Psoas muscle (tissue), 8 donors: ENCODE data around the gene DTX4. TPM values are rescaled to one million over a fixed set of nuclear protein-coding genes. Genes with fewer than 3 reads are reported as not detected.

Experiments
- ATAC-seq, 4 donors: fragments of 200-7000 bp; cut with Tn5 transposase; one replicate each; pipeline ENCODE4 v1.9.1; 2020; ENCODE audit warnings: moderate library complexity in 3 of 4, mild to moderate bottlenecking in 2 of 4
- DNase-seq, 2 donors: peaks; one replicate each; pipeline ENCODE4 v3.0.0-alpha.2; 2020
- H3K27ac ChIP-seq: fragments of 200-600 bp; one replicate; pipeline ENCODE4 v1.8.0; 2022
- H3K27me3 ChIP-seq, 3 donors: fragments of 200-600 bp in 1 of 3; one replicate each; pipeline versions ENCODE4 v1.6.1 to v1.8.0; 2013 to 2022; ENCODE audit warnings: low read length in 2 of 3, mild to moderate bottlenecking in 2 of 3, moderate library complexity in 1 of 3; ENCODE audit not compliant: insufficient read depth in 3 of 3
- H3K36me3 ChIP-seq, 2 donors: fragments of 200-600 bp in 1 of 2; one replicate each; pipeline versions ENCODE4 v1.6.1 to v1.8.0; 2013 to 2022; ENCODE audit warnings: low read depth in 1 of 2, mild to moderate bottlenecking in 1 of 2, moderate library complexity in 1 of 2; ENCODE audit not compliant: insufficient read depth in 1 of 2
- H3K4me1 ChIP-seq: fragments of 200-600 bp; one replicate; pipeline ENCODE4 v1.8.0; 2022
- H3K4me3 ChIP-seq: fragments of 200-600 bp; one replicate; pipeline ENCODE4 v1.8.0; 2022; ENCODE audit warnings: mild to moderate bottlenecking
- H3K9me3 ChIP-seq: fragments of 200-600 bp; one replicate; pipeline ENCODE4 v1.8.0; 2022
- CTCF ChIP-seq: fragments of 200-600 bp; IDR thresholded peaks from one replicate; pipeline ENCODE4 v1.8.0; 2022; ENCODE audit warnings: antibody characterized with exemption
- WGBS, 3 donors: extraction: QIAGEN DNeasy Blood & Tissue Kit; methylation state at CpG; one replicate each; pipeline versions ENCODE4 v1.1.6 to v1.1.7; 2013; 5-methylcytosine and 5-hydroxymethylcytosine counted together
- intact Hi-C, 2 donors: fragments of 100-400 bp; cut with DNase I; formaldehyde crosslinking; loops; one replicate each; pipeline versions ENCODE4 v1.11.0 to v1.14.2; 2022
- polyA plus RNA-seq, 3 donors: library from polyadenylated mRNA; stranded (reverse); fragments of 200-250 nt; gene quantifications; one replicate each; pipeline ENCODE4 v1.2.3, GENCODE V29; 2013
- total RNA-seq, 4 donors: library from RNA; stranded (reverse); fragmentation: NEBNext Ultra II Directional in 2 of 4; extraction: Animal tissue kit (Norgen Biotek cat#: 25700) in 2 of 4; gene quantifications; one replicate each; pipeline versions ENCODE4 v1.2.1 to v1.2.4, GENCODE V29; 2021 to 2023
- donor health status: healthy with polysubstance abuse.
- donor health status: DM: no; HTN: no; CAD: no; lungs with moderate emphysema.
- donor health status: Bipolar disorder and iron deficiency.
- donor health status: healthy.
- donor health status: DM: yes; HTN: yes; CAD: no.
- donor health status: DM: no; HTN: no; CAD: no.
- donor health status: DM: no; HTN: no; CAD: no.
- donor health status: DM: yes; HTN: yes; CAD: no.

Gene DTX4
- total and polyA plus RNA-seq, 7 donors, result 0.46 to 2.7 (median 1.2) TPM

- 21 to 38% (median 33%) methylated on average over 1 of the region's 1 CpG for WGBS, 3 donors
- intact Hi-C loops, result no loop called here
- Histone ChIP-seq H3K27me3 (peaks cover 0 to 19% (median 3%) of the 10 kb centered on the region in 3 donors), H3K4me3 (no peak overlapping the region), H3K36me3 (no peaks in the 10 kb centered on the region), H3K4me1 (no peaks in the 10 kb centered on the region), H3K27ac (no peak overlapping the region), H3K9me3 (no peaks in the 10 kb centered on the region)
- TF ChIP-seq CTCF, result no peak
- no peak for ATAC-seq
- DNase-seq, result no peak
Observed at GRCh38 chr11:59183771-59184170, 11.8 kb downstream of the DTX4 start.

- intact Hi-C loops, result no loop called here
- no peak for TF ChIP-seq CTCF
- Histone ChIP-seq H3K4me1 (no peaks in the 10 kb centered on the region), H3K27ac (no peak overlapping the region), H3K4me3 (no peak overlapping the region), H3K9me3 (no peaks in the 10 kb centered on the region), H3K27me3 (peaks cover 0 to 20% (median 3%) of the 10 kb centered on the region in 3 donors), H3K36me3 (no peaks in the 10 kb centered on the region)
- DNase-seq (no peak), ATAC-seq (no peak)
- 48 to 56% (median 50%) methylated on average over 9 of the region's 9 CpGs for WGBS, 3 donors
Observed at GRCh38 chr11:59184691-59185339, 12.9 kb downstream of the DTX4 start.

- Histone ChIP-seq H3K4me1 (no peaks in the 10 kb centered on the region), H3K9me3 (no peaks in the 10 kb centered on the region), H3K27ac (no peak overlapping the region), H3K27me3 (peaks cover 0 to 20% (median 3%) of the 10 kb centered on the region in 3 donors), H3K36me3 (no peaks in the 10 kb centered on the region), H3K4me3 (no peak overlapping the region)
- 26 to 55% (median 30%) methylated on average over 5 of the region's 5 CpGs for WGBS, 3 donors
- intact Hi-C loops, result no loop called here
- DNase-seq (no peak), ATAC-seq (no peak)
- no peak for TF ChIP-seq CTCF
Observed at GRCh38 chr11:59185386-59185945, 13.5 kb downstream of the DTX4 start.

GRCh38 chr11:59186130-59186594 lies 14.2 kb downstream of the DTX4 start:
- DNase-seq (no peak), ATAC-seq (peak in 1 of 4 donors; percentile 43)
- Histone ChIP-seq H3K36me3 (no peaks in the 10 kb centered on the region), H3K4me1 (no peaks in the 10 kb centered on the region), H3K27me3 (peaks cover 0 to 20% (median 3%) of the 10 kb centered on the region in 3 donors), H3K27ac (no peak overlapping the region), H3K4me3 (no peak overlapping the region), H3K9me3 (no peaks in the 10 kb centered on the region)
- TF ChIP-seq CTCF, result peak; percentile 22
- intact Hi-C loops, result no loop called here
- WGBS, 3 donors, result 37 to 58% (median 44%) methylated on average over 5 of the region's 5 CpGs
